HFFc6 (cell line): ENCODE measurements around the gene ACADSB. TPM values are rescaled to one million over a fixed set of nuclear protein-coding genes. Genes with fewer than 3 reads are reported as not detected.

ENCODE experiments used
- DNase-seq: peaks from one replicate; pipeline ENCODE4 v3.0.0-alpha.2; 2018
- H3K27ac Mint-ChIP-seq: 2 replicates; pipeline ENCODE4 v1.8.0; 2020; ENCODE audit warnings: mild to moderate bottlenecking, mixed read lengths
- H3K27me3 Mint-ChIP-seq: 2 replicates; pipeline ENCODE4 v1.8.0; 2021; ENCODE audit warnings: mild to moderate bottlenecking, moderate library complexity, mixed read lengths; ENCODE audit not compliant: insufficient read depth
- H3K36me3 Mint-ChIP-seq: 2 replicates; pipeline ENCODE4 v1.8.0; 2021; ENCODE audit warnings: low read depth, mixed read lengths
- H3K4me1 Mint-ChIP-seq: 2 replicates; pipeline ENCODE4 v1.8.0; 2020; ENCODE audit warnings: low read depth, mixed read lengths
- H3K4me3 Mint-ChIP-seq: 2 replicates; pipeline ENCODE4 v1.8.0; 2020; ENCODE audit warnings: mild to moderate bottlenecking, moderate library complexity, mixed read lengths
- H3K9me3 Mint-ChIP-seq: 2 replicates; pipeline ENCODE4 v1.8.0; 2020; ENCODE audit warnings: mild to moderate bottlenecking, mixed read lengths
- total RNA-seq, 6 experiments: library from RNA; stranded (reverse); fragmentation: NEBNext Ultra II Directional; extraction: Animal tissue kit (Norgen Biotek cat#: 25700); gene quantifications; 2 replicates in 1 of 6; 3 replicates in 5 of 6; pipeline ENCODE4 v1.2.3, GENCODE V29; 2021
- TF ChIP-seq, protein P1 (sequence below): fragments of 200-600 bp; sonication (generic); IDR thresholded peaks from 2 replicates; pipeline ENCODE4 v1.5.0; 2021; ENCODE audit warnings: antibody characterized with exemption, mild to moderate bottlenecking

Gene ACADSB
- total RNA-seq, 6 experiments from 2014 or later, result 17.7 to 25.2 (median 23.2) TPM

DNA sequence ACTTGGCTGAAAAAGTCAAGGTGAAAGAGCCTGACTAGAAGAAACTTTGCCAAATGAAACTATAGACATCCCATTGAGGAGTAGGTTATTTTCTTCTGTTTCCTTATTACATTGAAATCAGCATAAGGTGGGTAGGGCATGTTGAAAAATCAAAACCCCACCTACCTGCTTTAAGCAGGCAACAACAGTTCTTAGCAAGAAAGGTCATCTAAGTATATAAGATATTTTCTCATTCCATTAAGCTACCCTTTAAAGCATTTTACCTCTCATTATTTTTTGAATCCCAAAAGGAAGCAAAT is 30.8 kb downstream of the ACADSB start:
- DNase-seq, result no peak
- Mint-ChIP-seq H3K27ac (no peak overlapping the region), H3K9me3 (no peaks in the 10 kb centered on the region), H3K4me3 (no peak overlapping the region), H3K27me3 (peaks cover 3% of the 10 kb centered on the region), H3K4me1 (no peaks in the 10 kb centered on the region), H3K36me3 (peaks cover 6% of the 10 kb centered on the region; the same call in 1 of the 2 replicates)
- TF ChIP-seq, protein P1, sequence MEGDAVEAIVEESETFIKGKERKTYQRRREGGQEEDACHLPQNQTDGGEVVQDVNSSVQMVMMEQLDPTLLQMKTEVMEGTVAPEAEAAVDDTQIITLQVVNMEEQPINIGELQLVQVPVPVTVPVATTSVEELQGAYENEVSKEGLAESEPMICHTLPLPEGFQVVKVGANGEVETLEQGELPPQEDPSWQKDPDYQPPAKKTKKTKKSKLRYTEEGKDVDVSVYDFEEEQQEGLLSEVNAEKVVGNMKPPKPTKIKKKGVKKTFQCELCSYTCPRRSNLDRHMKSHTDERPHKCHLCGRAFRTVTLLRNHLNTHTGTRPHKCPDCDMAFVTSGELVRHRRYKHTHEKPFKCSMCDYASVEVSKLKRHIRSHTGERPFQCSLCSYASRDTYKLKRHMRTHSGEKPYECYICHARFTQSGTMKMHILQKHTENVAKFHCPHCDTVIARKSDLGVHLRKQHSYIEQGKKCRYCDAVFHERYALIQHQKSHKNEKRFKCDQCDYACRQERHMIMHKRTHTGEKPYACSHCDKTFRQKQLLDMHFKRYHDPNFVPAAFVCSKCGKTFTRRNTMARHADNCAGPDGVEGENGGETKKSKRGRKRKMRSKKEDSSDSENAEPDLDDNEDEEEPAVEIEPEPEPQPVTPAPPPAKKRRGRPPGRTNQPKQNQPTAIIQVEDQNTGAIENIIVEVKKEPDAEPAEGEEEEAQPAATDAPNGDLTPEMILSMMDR, result no peak

DNA sequence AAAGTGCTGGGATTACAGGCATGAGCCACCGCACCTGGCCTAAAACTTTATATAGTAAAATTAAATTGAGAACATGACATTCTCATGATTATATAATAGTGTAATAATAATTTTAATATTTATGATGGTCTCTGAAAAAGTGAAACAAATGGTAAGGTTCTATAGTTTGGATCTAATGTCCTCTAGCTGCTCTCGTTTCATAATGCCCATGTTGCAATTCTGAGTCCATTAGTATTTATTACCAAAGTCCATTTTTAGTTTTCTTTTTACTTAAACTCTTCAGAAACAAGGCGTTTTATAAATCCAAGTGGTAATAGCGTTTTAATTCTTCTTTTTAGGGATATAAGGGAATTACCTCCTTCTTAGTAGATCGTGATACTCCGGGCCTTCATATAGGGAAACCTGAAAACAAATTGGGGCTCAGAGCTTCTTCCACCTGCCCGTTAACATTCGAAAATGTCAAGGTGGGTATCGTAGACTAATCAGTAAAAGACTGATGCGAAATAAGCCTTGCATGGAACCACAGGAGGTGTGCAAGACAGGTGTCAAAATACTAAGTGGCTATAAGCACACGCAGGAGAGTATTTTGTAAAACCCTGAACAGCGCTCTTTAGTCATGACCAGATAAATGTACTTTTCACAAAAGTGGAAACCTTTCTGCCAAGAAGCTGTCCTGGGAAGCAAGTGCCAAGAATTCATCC is 34.1 kb downstream of the ACADSB start:
- Mint-ChIP-seq H3K36me3 (no peaks in the 10 kb centered on the region), H3K4me3 (no peak overlapping the region), H3K27me3 (no peaks in the 10 kb centered on the region)

DNA sequence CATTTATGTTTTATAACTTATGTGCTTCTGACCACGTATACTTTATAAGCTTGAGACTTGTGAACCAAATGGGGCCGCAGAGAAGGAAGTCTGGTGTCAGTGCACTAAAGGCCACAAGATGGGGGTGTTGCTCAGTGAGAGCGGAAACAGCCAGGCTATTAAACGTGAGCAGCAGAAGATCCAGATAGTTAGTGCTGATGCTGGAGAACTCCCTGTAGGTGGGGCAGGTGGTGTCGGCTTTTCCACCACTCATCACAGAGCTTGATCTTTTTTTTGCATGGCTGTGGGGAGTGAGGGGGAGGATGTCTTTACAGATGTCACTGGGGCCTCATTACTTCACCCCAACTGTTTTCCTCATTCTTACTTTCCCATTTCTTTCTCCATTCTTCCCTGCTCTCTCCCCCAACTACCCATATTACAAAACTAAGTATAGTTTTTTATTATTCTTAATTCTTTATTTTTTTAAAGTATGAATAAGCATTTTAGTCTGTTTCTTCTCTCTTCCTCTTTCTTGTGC is 34.7 kb downstream of the ACADSB start:
- Mint-ChIP-seq H3K27ac (no peak overlapping the region), H3K4me1 (no peaks in the 10 kb centered on the region), H3K9me3 (no peaks in the 10 kb centered on the region), H3K27me3 (no peaks in the 10 kb centered on the region), H3K4me3 (no peak overlapping the region), H3K36me3 (no peaks in the 10 kb centered on the region)
- peak; percentile 60 for DNase-seq
- TF ChIP-seq, protein P1, result peak; percentile 84

More for the DNA sequence above, 34.1 kb downstream of the ACADSB start:
- Mint-ChIP-seq H3K4me1 (no peaks in the 10 kb centered on the region), H3K27ac (no peak overlapping the region), H3K9me3 (no peaks in the 10 kb centered on the region)
- TF ChIP-seq, protein P1, result no peak
- DNase-seq, result no peak

DNA sequence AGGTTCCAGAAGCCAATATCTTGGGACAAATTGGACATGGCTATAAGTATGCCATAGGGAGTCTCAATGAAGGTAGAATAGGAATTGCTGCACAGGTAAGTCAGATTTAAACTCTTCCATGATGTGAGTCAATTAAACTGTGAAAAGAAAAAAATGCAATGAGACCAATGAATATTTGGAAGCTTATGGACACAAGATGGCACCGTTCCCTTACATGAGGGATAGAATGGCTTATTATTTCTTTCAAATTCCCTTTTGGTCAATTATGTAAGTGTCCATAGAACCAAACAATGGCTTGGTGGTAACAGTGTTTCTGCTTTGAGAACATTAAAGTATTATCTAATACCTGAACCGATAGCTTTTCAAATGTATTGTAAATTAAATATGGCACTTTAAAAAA is 35.6 kb downstream of the ACADSB start:
- TF ChIP-seq, protein P1, result peak; percentile 68; the same call in 1 of the 2 replicates
- Mint-ChIP-seq H3K27ac (no peak overlapping the region), H3K27me3 (no peaks in the 10 kb centered on the region), H3K36me3 (no peaks in the 10 kb centered on the region), H3K4me1 (no peaks in the 10 kb centered on the region), H3K9me3 (no peaks in the 10 kb centered on the region), H3K4me3 (no peak overlapping the region)
- DNase-seq, result no peak

DNA sequence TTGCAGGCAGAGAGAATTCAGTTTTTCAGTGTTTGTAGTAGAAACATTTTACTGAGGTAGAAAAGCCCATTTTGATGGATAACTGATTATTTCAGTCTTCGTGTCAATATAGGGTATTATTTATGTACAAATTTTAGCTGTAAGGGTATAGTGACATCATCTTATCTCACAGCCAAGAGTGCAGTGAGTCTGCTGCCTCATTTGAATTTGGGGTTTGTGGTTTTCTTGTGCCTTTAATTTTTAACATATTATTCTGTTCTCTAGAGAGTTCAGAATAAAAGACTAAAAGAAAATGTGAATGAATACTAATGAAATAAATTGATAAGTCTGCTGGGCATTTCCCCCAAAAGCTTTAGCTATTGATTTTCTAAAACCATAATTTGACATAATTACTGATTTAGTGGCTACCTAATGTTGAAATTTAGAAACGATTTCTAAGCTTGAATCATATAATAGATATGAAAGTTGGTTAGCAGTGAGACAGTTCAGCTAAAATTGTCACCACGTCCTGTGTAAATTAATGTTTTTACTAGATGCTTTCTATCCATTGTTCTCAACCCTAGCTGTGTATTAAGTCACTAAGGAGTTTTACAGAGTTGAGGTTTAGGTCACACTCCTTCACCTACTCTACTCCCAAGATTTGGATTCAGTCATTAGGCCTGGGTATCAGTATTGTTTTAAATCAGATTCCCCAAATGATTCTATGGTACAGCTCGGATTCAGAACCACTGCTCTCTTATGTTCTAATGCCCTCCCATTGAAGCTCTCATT is 37.3 kb downstream of the ACADSB start:
- no peaks in the 10 kb centered on the region for H3K4me1 Mint-ChIP-seq
- DNase-seq, result no peak
- no peaks in the 10 kb centered on the region for H3K9me3 Mint-ChIP-seq
- TF ChIP-seq, protein P1, result no peak
- no peaks in the 10 kb centered on the region for H3K27me3 Mint-ChIP-seq
- H3K27ac Mint-ChIP-seq, result no peak overlapping the region
- no peak overlapping the region for H3K4me3 Mint-ChIP-seq
- H3K36me3 Mint-ChIP-seq, result no peaks in the 10 kb centered on the region
